Activated CD8-positive, alpha-beta T cell treated with anti-CD3 and anti-CD28 coated beads for 36 hours (primary cell): ENCODE results near the gene MYDGF. TPM values are rescaled to one million over a fixed set of nuclear protein-coding genes. Genes with fewer than 3 reads are reported as not detected.

ENCODE experiments used
- ATAC-seq: fragments of 200-7000 bp; cut with Tn5 transposase; one replicate; pipeline ENCODE4 v1.10.0; 2021; ENCODE audit warnings: mild to moderate bottlenecking, moderate library complexity
- CTCF ChIA-PET: fragments of 350-600 bp; sonication (Branson Sonifier 250); formaldehyde crosslinking; loops from one replicate; lab custom pipeline; 2021; ENCODE audit warnings: antibody characterized with exemption; lab: Charles Lee
- POLR2A ChIA-PET: fragments of 350-600 bp; sonication (Branson Sonifier 250); formaldehyde crosslinking; loops from one replicate; lab custom pipeline; 2021; ENCODE audit warnings: antibody characterized with exemption; lab: Charles Lee
- DNase-seq: peaks from one replicate; pipeline ENCODE4 v3.0.0-alpha.2; 2020
- H3K27ac Mint-ChIP-seq: one replicate; pipeline ENCODE4 v1.8.0; 2021; ENCODE audit warnings: mild to moderate bottlenecking, mixed read lengths
- H3K27me3 Mint-ChIP-seq: one replicate; pipeline ENCODE4 v1.8.0; 2021; ENCODE audit warnings: mixed read lengths
- H3K36me3 Mint-ChIP-seq: one replicate; pipeline ENCODE4 v1.8.0; 2021; ENCODE audit warnings: low read depth, mixed read lengths
- H3K4me1 Mint-ChIP-seq: one replicate; pipeline ENCODE4 v1.8.0; 2021; ENCODE audit warnings: low read depth, mixed read lengths
- H3K4me3 Mint-ChIP-seq: one replicate; pipeline ENCODE4 v1.8.0; 2021; ENCODE audit warnings: mild to moderate bottlenecking, moderate library complexity, mixed read lengths
- H3K9me3 Mint-ChIP-seq: one replicate; pipeline ENCODE4 v1.8.0; 2021; ENCODE audit warnings: mixed read lengths
- intact Hi-C: fragments of 100-400 bp; cut with micrococcal nuclease; formaldehyde crosslinking; loops from one replicate; pipeline ENCODE4 v1.10.0; 2022
- total RNA-seq, 2 experiments: library from RNA; stranded (reverse); gene quantifications; one replicate each; pipeline ENCODE4 v1.2.3, GENCODE V29; 2021
- TF ChIP-seq, protein P1 (sequence below): fragments of 200-600 bp; IDR thresholded peaks from one replicate; pipeline ENCODE4 v1.8.0; 2022; ENCODE audit warnings: antibody characterized with exemption, mild to moderate bottlenecking

Gene MYDGF
- total RNA-seq, 2 experiments from 2014 or later: 58.3 to 62.1 TPM

- peaks cover 22% of the 10 kb centered on the region for H3K36me3 Mint-ChIP-seq
- intact Hi-C loops: no loop called here
- DNase-seq (no peak), ATAC-seq (no peak)
- TF ChIP-seq, protein P1, sequence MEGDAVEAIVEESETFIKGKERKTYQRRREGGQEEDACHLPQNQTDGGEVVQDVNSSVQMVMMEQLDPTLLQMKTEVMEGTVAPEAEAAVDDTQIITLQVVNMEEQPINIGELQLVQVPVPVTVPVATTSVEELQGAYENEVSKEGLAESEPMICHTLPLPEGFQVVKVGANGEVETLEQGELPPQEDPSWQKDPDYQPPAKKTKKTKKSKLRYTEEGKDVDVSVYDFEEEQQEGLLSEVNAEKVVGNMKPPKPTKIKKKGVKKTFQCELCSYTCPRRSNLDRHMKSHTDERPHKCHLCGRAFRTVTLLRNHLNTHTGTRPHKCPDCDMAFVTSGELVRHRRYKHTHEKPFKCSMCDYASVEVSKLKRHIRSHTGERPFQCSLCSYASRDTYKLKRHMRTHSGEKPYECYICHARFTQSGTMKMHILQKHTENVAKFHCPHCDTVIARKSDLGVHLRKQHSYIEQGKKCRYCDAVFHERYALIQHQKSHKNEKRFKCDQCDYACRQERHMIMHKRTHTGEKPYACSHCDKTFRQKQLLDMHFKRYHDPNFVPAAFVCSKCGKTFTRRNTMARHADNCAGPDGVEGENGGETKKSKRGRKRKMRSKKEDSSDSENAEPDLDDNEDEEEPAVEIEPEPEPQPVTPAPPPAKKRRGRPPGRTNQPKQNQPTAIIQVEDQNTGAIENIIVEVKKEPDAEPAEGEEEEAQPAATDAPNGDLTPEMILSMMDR: no peak
- peaks cover 10% of the 10 kb centered on the region for H3K4me1 Mint-ChIP-seq
- ChIA-PET POLR2A (no interaction called here), CTCF (no interaction called here)
- no peaks in the 10 kb centered on the region for H3K9me3 Mint-ChIP-seq
- H3K4me3 Mint-ChIP-seq: no peak overlapping the region
- no peaks in the 10 kb centered on the region for H3K27me3 Mint-ChIP-seq
- H3K27ac Mint-ChIP-seq: no peak overlapping the region
These were observed 35.4 kb upstream of the MYDGF start for GRCh38 chr19:4705413-4706131.

DNA sequence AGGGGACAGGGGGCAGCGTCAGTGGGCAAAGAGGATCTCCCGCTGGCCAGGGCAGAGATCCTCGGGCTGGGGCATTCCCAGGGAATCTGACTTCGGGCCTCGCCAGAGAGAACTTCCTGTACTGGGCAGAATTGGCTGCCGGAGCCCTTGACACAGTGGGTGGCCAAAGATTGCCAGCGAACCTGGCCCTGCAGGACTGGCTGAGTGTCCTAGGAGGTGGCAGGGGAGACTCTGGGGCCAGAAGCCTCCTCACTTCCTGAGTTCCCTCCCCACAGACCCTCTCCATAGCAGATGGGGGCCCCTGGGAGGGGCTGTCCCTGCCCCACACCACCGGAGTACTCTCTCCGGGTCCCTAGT, 34.2 kb upstream of the MYDGF start:
- no peaks in the 10 kb centered on the region for H3K9me3 Mint-ChIP-seq
- H3K27me3 Mint-ChIP-seq: no peaks in the 10 kb centered on the region
- no peak overlapping the region for H3K27ac Mint-ChIP-seq
- DNase-seq: no peak
- no peak for ATAC-seq
- ChIA-PET POLR2A (no interaction called here), CTCF (no interaction called here)
- peaks cover 5% of the 10 kb centered on the region for H3K4me1 Mint-ChIP-seq
- peaks cover 21% of the 10 kb centered on the region for H3K36me3 Mint-ChIP-seq
- TF ChIP-seq, protein P1: no peak
- intact Hi-C loops: no loop called here
- no peak overlapping the region for H3K4me3 Mint-ChIP-seq

DNA sequence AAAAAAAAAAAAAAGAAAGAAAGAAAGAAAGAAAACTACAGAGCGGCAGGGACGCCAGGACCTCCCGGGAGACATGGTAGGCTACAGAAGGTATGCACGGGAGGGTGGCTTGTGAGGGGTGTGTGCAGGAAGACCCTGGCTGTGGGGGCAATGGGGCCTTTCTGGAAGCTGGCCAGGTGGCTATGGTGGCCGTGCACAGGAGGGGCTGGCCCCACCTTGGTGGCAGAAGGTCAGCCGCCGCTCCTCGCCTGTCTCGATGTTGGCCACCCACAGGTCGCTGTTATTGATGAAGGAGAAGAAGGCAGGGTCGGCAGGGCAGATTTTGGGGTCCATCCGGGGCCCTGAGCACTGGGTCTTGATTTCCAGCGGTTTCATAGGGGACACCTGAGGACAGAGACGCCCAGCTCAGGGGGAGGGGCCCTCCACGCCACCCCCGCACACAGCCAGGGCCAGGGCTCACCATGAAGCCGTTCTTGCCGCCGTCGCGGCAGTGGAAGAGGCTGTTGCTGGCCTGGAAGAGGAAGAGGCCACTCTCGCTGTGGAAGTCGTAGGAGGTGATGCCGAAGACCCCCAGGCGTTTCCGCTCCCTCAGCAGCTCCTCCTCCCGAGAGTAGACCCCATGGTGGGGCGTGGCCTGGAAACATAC, 33.7 kb upstream of the MYDGF start:
- Mint-ChIP-seq H3K4me3 (no peak overlapping the region), H3K27ac (no peak overlapping the region), H3K36me3 (peaks cover 21% of the 10 kb centered on the region), H3K9me3 (no peaks in the 10 kb centered on the region), H3K27me3 (no peaks in the 10 kb centered on the region), H3K4me1 (peaks cover 2% of the 10 kb centered on the region)
- POLR2A ChIA-PET: no interaction called here
- TF ChIP-seq, protein P1: no peak
- intact Hi-C loops: no loop called here
- no peak for ATAC-seq
- no peak for DNase-seq
- CTCF ChIA-PET: no interaction called here

- H3K27ac Mint-ChIP-seq: no peak overlapping the region
- H3K36me3 Mint-ChIP-seq: peaks cover 24% of the 10 kb centered on the region
- H3K9me3 Mint-ChIP-seq: no peaks in the 10 kb centered on the region
- H3K4me3 Mint-ChIP-seq: no peak overlapping the region
- intact Hi-C loops: no loop called here
- H3K4me1 Mint-ChIP-seq: no peaks in the 10 kb centered on the region
- DNase-seq: no peak
- no peak for ATAC-seq
- ChIA-PET CTCF (no interaction called here), POLR2A (no interaction called here)
- TF ChIP-seq, protein P1: no peak
- H3K27me3 Mint-ChIP-seq: no peaks in the 10 kb centered on the region
These were observed 32.6 kb upstream of the MYDGF start for GRCh38 chr19:4702764-4703163.

GRCh38 chr19:4701557-4701956, 31.4 kb upstream of the MYDGF start:
- Mint-ChIP-seq H3K4me1 (no peaks in the 10 kb centered on the region), H3K27me3 (no peaks in the 10 kb centered on the region), H3K9me3 (no peaks in the 10 kb centered on the region), H3K36me3 (peaks cover 29% of the 10 kb centered on the region), H3K4me3 (no peak overlapping the region), H3K27ac (no peak overlapping the region)
- CTCF ChIA-PET: no interaction called here
- intact Hi-C loops: no loop called here
- POLR2A ChIA-PET: no interaction called here
- ATAC-seq (no peak), DNase-seq (no peak)
- TF ChIP-seq, protein P1: no peak
